ENCODE results near the gene NR3C2.

The NR3C2 gene

GRCh38 chr4:148434075-148434773 lies 8.0 kb downstream of the NR3C2 start:
- no peak for DNase-seq

- DNase-seq = no peak
These were observed 10.8 kb downstream of the NR3C2 start for GRCh38 chr4:148431401-148431800.

- no peak for DNase-seq
These were observed 11.4 kb downstream of the NR3C2 start for GRCh38 chr4:148430854-148431253.

GRCh38 chr4:148429206-148429605 lies 13.0 kb downstream of the NR3C2 start:
- no peak for DNase-seq

- DNase-seq = no peak
These were observed 15.6 kb downstream of the NR3C2 start for GRCh38 chr4:148426643-148427042.

- DNase-seq = no peak
These were observed 16.7 kb downstream of the NR3C2 start for GRCh38 chr4:148425327-148426110.

- no peak for DNase-seq
These were observed 21.8 kb downstream of the NR3C2 start for GRCh38 chr4:148420397-148420796.

GRCh38 chr4:148415500-148415899 lies 26.7 kb downstream of the NR3C2 start:
- DNase-seq = no peak

GRCh38 chr4:148412460-148412994 lies 29.7 kb downstream of the NR3C2 start:
- no peak for DNase-seq

GRCh38 chr4:148405161-148405893 lies 36.9 kb downstream of the NR3C2 start:
- DNase-seq = no peak

- no peak for DNase-seq
These were observed 43.2 kb downstream of the NR3C2 start for GRCh38 chr4:148398988-148399387.

GRCh38 chr4:148397771-148398170 lies 44.4 kb downstream of the NR3C2 start:
- no peak for DNase-seq

- no peak for DNase-seq
These were observed 45.1 kb downstream of the NR3C2 start for GRCh38 chr4:148396986-148397673.

- DNase-seq = no peak
These were observed 46.4 kb downstream of the NR3C2 start for GRCh38 chr4:148395771-148396170.

GRCh38 chr4:148391056-148391455 lies 51.2 kb downstream of the NR3C2 start:
- no peak for DNase-seq

GRCh38 chr4:148390311-148390710 lies 51.9 kb downstream of the NR3C2 start:
- no peak for DNase-seq

GRCh38 chr4:148380291-148380690 lies 61.9 kb downstream of the NR3C2 start:
- DNase-seq = no peak

GRCh38 chr4:148376151-148376550 lies 66.1 kb downstream of the NR3C2 start:
- DNase-seq = peak in 2 of 4 experiments; percentile 3 to 4

- no peak for DNase-seq
These were observed 66.6 kb downstream of the NR3C2 start for GRCh38 chr4:148375584-148375983.

GRCh38 chr4:148373093-148373492 lies 69.1 kb downstream of the NR3C2 start:
- no peak for DNase-seq

GRCh38 chr4:148369919-148370318 lies 72.3 kb downstream of the NR3C2 start:
- no peak for DNase-seq

- DNase-seq = no peak
These were observed 74.5 kb downstream of the NR3C2 start for GRCh38 chr4:148367756-148368155.

- no peak for DNase-seq
These were observed 76.0 kb downstream of the NR3C2 start for GRCh38 chr4:148366251-148366650.

Data from activated CD4-positive, CD25-positive, alpha-beta regulatory T cell (primary cell).